Upper lobe of left lung (tissue), 6 donors: ENCODE data around the gene PDE11A. TPM values are rescaled to one million over a fixed set of nuclear protein-coding genes. Genes with fewer than 3 reads are reported as not detected.

Experiments
- ATAC-seq, 2 donors: fragments of 200-7000 bp; cut with Tn5 transposase; one replicate each; pipeline ENCODE4 v1.9.1; 2022; ENCODE audit warnings: mild to moderate bottlenecking in 2 of 2, moderate library complexity in 2 of 2; ENCODE audit not compliant: low FRiP score in 2 of 2
- DNase-seq, 2 donors: peaks; one replicate each; pipeline ENCODE4 v3.0.0-alpha.2; 2019 to 2020
- H3K27ac ChIP-seq, 4 donors: fragments of 200-600 bp; sonication (generic); one replicate each; pipeline ENCODE4 v1.5.1; 2016 to 2019
- H3K27me3 ChIP-seq, 4 donors: fragments of 200-600 bp; sonication (generic); one replicate each; pipeline ENCODE4 v1.5.1; 2017 to 2019
- H3K36me3 ChIP-seq, 4 donors: fragments of 200-600 bp; sonication (generic); one replicate each; pipeline ENCODE4 v1.5.1; 2016 to 2019
- H3K4me1 ChIP-seq, 4 donors: fragments of 200-600 bp; sonication (generic); one replicate each; pipeline ENCODE4 v1.5.1; 2018 to 2019
- H3K4me3 ChIP-seq, 4 donors: fragments of 200-600 bp; sonication (generic); one replicate each; pipeline ENCODE4 v1.5.1; 2017 to 2019; ENCODE audit warnings: mild to moderate bottlenecking in 2 of 4, moderate library complexity in 1 of 4
- H3K9me3 ChIP-seq, 4 donors: fragments of 200-600 bp; sonication (generic); one replicate each; pipeline ENCODE4 v1.5.1; 2018 to 2019
- EP300 ChIP-seq, 4 donors: sonication (generic); formaldehyde crosslinking; IDR thresholded peaks; one replicate each; pipeline ENCODE4 v1.5.1; 2017; ENCODE audit warnings: antibody characterized with exemption in 4 of 4, control low read depth in 2 of 4
- POLR2A ChIP-seq, 4 donors: fragments of 450-650 bp; IDR thresholded peaks; one replicate each; pipeline ENCODE4 v1.5.1; 2016 to 2017; ENCODE audit warnings: antibody characterized with exemption in 4 of 4, mild to moderate bottlenecking in 2 of 4
- POLR2AphosphoS5 ChIP-seq, 2 donors: sonication (generic); formaldehyde crosslinking; IDR thresholded peaks; one replicate each; pipeline ENCODE4 v1.5.1; 2017; ENCODE audit warnings: antibody characterized with exemption in 2 of 2
- WGBS, 2 donors: methylation state at CpG; one replicate each; pipeline ENCODE4 v1.1.5; 2017 to 2018; 5-methylcytosine and 5-hydroxymethylcytosine counted together
- total RNA-seq, 6 donors: library from RNA; depleted of rRNA in 4 of 6; stranded (reverse); fragments of >200 nt in 4 of 6; gene quantifications; one replicate each; pipeline versions ENCODE4 v1.1.0 to v1.2.1, GENCODE V29; 2016 to 2021
- TF ChIP-seq, protein P1 (sequence below), 6 experiments: fragments of 450-650 bp in 4 of 6; fragments of 200-600 bp in 2 of 6; sonication (generic) in 2 of 6; IDR thresholded peaks; one replicate each; pipeline ENCODE4 v1.5.1; 2016 to 2019; ENCODE audit warnings: antibody characterized with exemption in 6 of 6
- donor health status: DM: no; HTN: no; CAD: no; lungs with moderate emphysema.
- donor health status: DM: no; HTN: yes; CAD: no; lungs with severe emphysema.

PDE11A gene
- total RNA-seq: under 1 TPM in 3 of 6 donors, not detected in 3; 0.03 to 0.57 (median 0.33) TPM

GRCh38 chr2:178072383-178073301, at the start of gene PDE11A:
PDE11A (minus strand) TSS chr2:178072777; CDS start chr2:178072437, 340 bp downstream.
- DNase-seq (peak; percentile 85 to 90), ATAC-seq (peak; percentile 91 to 93)
- Histone ChIP-seq H3K4me1 (peaks cover 4 to 13% (median 12%) of the 10 kb centered on the region in 4 donors), H3K27me3 (no peaks in the 10 kb centered on the region), H3K9me3 (no peaks in the 10 kb centered on the region), H3K4me3 (peak within 1 kb of the TSS in 3 of 4 donors; percentile 22 to 49 (median 45)), H3K36me3 (no peaks in the 10 kb centered on the region), H3K27ac (no peak within 1 kb of the TSS)
- peak in 1 of 4 donors; percentile 36 for TF ChIP-seq POLR2A (IDR thresholded peaks at IDR 0.05)
- TF ChIP-seq EP300 (IDR thresholded peaks at IDR 0.05): no peak
- WGBS, 2 donors: 3 to 6% methylated on average over 20 to 44 of the region's 44 CpGs

GRCh38 chr2:178119179-178119922, 46.8 kb upstream of the PDE11A start:
- ATAC-seq: no peak
- no peak for DNase-seq
- H3K4me3 ChIP-seq: no peak overlapping the region
- TF ChIP-seq, protein P1, sequence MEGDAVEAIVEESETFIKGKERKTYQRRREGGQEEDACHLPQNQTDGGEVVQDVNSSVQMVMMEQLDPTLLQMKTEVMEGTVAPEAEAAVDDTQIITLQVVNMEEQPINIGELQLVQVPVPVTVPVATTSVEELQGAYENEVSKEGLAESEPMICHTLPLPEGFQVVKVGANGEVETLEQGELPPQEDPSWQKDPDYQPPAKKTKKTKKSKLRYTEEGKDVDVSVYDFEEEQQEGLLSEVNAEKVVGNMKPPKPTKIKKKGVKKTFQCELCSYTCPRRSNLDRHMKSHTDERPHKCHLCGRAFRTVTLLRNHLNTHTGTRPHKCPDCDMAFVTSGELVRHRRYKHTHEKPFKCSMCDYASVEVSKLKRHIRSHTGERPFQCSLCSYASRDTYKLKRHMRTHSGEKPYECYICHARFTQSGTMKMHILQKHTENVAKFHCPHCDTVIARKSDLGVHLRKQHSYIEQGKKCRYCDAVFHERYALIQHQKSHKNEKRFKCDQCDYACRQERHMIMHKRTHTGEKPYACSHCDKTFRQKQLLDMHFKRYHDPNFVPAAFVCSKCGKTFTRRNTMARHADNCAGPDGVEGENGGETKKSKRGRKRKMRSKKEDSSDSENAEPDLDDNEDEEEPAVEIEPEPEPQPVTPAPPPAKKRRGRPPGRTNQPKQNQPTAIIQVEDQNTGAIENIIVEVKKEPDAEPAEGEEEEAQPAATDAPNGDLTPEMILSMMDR (IDR thresholded peaks at IDR 0.05): no peak
- TF ChIP-seq EP300 (IDR thresholded peaks at IDR 0.05): no peak
- no peak for TF ChIP-seq POLR2AphosphoS5 (IDR thresholded peaks at IDR 0.05)
- no peak for TF ChIP-seq POLR2A (IDR thresholded peaks at IDR 0.05)
- no peaks in the 10 kb centered on the region for H3K27me3 ChIP-seq
- 82 to 91% methylated on average over 3 of the region's 3 CpGs for WGBS, 2 donors
- H3K36me3 ChIP-seq: peaks cover 0 to 61% (median 4%) of the 10 kb centered on the region in 4 donors
- peaks cover 0 to 6% (median 1%) of the 10 kb centered on the region in 4 donors for H3K4me1 ChIP-seq
- H3K9me3 ChIP-seq: no peaks in the 10 kb centered on the region
- H3K27ac ChIP-seq: no peak overlapping the region

DNA sequence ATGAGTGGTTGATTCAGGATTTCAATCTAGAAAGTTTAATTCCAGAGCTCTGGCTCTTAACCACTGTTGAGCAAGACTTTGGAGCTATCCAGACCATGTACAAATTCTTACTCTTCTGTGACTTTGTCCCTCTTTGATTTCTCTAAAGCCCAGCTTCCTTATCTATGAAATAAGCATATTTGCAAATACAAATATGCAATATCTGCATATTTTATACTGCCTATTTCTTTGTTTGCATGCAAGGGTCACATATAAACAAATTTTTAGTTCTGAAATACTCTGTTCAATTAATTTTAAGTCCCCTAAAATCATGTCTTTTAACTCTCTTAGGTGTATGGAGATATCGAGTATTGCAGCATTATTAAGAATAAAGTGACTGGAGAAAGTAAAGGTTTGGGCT, 45.1 kb upstream of the PDE11A start:
- TF ChIP-seq, protein P1 (IDR thresholded peaks at IDR 0.05): no peak
- TF ChIP-seq POLR2AphosphoS5 (IDR thresholded peaks at IDR 0.05): no peak
- TF ChIP-seq EP300 (IDR thresholded peaks at IDR 0.05): no peak
- no peak for TF ChIP-seq POLR2A (IDR thresholded peaks at IDR 0.05)
- ATAC-seq (no peak), DNase-seq (no peak)
- no peak overlapping the region for H3K4me3 ChIP-seq
- H3K36me3 ChIP-seq: peaks cover 0 to 44% (median 3%) of the 10 kb centered on the region in 4 donors
- H3K27me3 ChIP-seq: no peaks in the 10 kb centered on the region
- WGBS, 2 donors: 87 to 100% methylated on average over 1 of the region's 1 CpG
- H3K9me3 ChIP-seq: no peaks in the 10 kb centered on the region
- peaks cover 0 to 18% (median 12%) of the 10 kb centered on the region in 4 donors for H3K4me1 ChIP-seq
- H3K27ac ChIP-seq: no peak overlapping the region

DNA sequence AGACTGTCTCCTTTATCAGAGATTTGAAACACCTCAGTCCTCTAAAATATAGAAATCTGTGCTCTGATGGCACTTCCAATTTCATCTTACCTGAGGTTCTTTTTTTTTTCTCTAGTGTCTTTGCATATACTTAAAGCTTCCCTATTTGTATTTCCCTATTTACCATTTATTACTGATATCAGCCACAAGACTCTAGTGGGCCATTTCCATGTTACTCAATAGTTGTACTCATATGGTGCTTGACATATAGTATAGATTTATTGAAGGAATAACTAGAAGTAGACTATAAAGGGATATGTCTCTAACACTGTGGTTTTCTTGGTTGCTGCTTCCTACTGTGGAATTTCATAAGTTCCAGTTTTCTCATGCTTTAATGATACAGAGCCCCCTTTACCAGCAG, 42.7 kb upstream of the PDE11A start:
- no peaks in the 10 kb centered on the region for H3K9me3 ChIP-seq
- DNase-seq (no peak), ATAC-seq (no peak)
- peaks cover 0 to 22% (median 0%) of the 10 kb centered on the region in 4 donors for H3K36me3 ChIP-seq
- no peaks in the 10 kb centered on the region for H3K27me3 ChIP-seq
- peaks cover 4 to 25% (median 14%) of the 10 kb centered on the region in 4 donors for H3K4me1 ChIP-seq
- H3K27ac ChIP-seq: no peak overlapping the region
- no peak for TF ChIP-seq POLR2AphosphoS5 (IDR thresholded peaks at IDR 0.05)
- TF ChIP-seq POLR2A (IDR thresholded peaks at IDR 0.05): no peak
- TF ChIP-seq EP300 (IDR thresholded peaks at IDR 0.05): no peak
- TF ChIP-seq, protein P1 (IDR thresholded peaks at IDR 0.05): no peak
- H3K4me3 ChIP-seq: no peak overlapping the region

DNA sequence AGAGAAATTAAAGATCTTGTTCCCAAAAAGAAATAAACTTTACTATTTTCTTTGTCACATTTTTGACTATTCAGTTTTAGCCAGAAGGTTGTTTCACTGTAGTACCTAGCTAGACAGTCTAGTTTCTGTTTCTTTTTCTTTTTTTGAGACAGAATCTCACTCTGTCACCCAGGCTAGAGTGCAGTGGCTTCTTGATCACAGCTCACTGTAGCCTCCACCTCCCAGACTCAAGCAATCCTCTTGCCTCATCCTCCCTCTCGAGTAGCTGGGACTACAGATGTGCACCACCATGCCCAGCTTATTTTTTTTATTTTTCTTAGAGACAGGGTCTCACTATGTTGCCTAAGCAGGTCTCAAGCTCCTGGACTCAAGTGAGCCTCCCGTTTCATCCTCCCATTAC, 41.9 kb upstream of the PDE11A start:
- Histone ChIP-seq H3K9me3 (no peaks in the 10 kb centered on the region), H3K27ac (no peak overlapping the region), H3K36me3 (peaks cover 0 to 22% (median 0%) of the 10 kb centered on the region in 4 donors), H3K27me3 (no peaks in the 10 kb centered on the region), H3K4me3 (no peak overlapping the region), H3K4me1 (peaks cover 4 to 25% (median 14%) of the 10 kb centered on the region in 4 donors)
- ATAC-seq (no peak), DNase-seq (no peak)
- 88 to 94% methylated on average over 2 of the region's 2 CpGs for WGBS, 2 donors
- TF ChIP-seq, protein P1 (IDR thresholded peaks at IDR 0.05): no peak
- TF ChIP-seq EP300 (IDR thresholded peaks at IDR 0.05) (no peak), POLR2A (IDR thresholded peaks at IDR 0.05) (no peak), POLR2AphosphoS5 (IDR thresholded peaks at IDR 0.05) (no peak)
